Medulla oblongata (tissue), 1 donor: ENCODE measurements around the gene RFC2.

ENCODE experiments used
- DNase-seq: peaks from one replicate; pipeline ENCODE4 v3.0.0-alpha.2; 2015; ENCODE audit errors: extremely low spot score

The RFC2 gene

DNA sequence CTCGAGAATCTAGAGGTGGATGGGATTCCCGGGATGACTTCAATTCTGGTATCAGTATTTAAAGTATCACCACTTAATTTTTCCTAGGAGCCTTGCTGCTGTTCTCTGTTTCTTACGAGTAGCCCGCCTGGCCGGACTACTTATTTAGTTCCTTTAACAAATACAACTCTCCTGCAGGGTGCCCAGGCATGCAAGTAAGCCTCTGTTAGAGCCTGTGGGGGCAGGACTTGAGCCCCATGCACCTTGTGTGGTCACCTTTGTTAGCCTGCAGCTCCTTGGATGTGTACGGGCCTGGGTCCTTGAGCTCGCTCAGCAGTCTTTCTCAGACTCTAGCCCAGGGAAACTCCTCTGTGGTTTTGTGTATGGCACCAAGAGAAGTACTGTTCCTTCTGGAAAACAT, 63.9 kb downstream of the RFC2 start:
- no peak for DNase-seq

DNA sequence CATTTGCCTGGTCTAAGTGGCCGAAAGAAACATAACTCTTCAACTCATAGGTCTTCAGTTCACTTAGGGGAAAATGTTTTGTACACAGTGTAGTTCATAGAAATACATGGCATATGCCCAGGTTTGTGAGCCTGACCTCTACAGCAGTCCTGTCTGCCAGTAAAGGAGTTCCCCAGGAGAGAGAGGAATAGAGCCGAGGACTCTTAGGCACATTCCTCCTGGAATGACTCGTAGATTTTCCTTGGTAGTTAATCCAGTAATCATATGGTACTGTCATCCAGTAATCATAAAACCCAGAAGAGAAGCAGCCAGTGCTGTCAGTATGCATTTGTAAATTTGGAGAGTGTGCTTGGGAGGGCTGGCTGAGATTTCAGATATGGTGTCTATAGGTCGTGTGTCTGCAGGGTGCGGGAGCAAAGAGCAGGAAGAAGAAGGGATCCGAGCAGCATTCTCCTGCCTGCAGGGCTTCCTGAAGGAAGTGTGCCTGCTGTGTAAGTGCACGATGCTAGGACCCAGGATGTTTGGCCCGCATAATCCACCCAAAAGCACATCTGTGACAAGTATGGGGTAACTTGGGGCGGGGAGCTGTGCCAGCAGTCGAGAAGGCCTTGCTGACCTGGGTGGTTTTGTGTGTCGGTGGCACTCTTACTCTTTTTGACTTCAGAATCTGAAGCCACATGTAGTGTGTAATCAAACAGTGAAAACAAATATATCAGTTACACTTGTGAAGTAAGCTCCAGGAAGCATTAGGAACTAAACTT, 66.1 kb downstream of the RFC2 start:
- no peak for DNase-seq

DNA sequence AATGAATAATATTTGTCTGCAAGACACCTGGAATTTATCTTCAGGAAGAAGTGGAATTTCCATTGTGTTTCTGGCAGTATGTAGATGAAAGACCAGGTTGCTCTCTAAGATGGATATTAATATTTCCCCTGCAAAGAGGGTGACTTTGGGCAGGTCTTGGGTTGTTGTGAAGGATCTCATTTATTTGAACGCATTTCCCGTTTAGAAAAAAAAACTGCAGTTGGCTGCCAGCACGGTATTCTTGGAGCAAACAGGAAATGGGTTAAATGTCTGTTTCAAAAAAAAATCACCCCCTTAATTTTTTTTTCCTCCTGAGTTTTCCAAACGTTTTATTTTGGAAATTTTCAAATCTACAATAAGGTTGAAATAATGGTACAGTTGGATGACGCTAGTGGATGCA, 68.6 kb downstream of the RFC2 start:
- DNase-seq, result no peak

DNA sequence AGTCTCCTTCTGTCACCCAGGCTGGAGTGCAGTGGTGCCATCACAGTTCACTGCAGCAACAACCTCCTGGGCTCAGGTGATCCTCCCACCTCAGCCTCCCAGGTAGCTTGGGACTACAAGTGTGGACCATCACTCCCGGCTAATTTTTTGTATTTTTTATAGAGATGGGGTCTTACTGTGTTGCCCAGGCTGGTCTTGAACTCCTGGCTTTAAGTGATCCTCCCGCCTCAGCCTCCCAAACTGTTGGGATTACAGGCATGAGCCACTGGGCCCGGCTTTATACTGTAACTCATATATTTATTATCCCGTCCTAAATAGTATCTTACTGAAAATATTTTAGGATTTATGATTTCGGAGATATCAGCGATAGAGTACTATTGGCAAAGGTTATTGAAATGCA, 69.2 kb downstream of the RFC2 start:
- no peak for DNase-seq

DNA sequence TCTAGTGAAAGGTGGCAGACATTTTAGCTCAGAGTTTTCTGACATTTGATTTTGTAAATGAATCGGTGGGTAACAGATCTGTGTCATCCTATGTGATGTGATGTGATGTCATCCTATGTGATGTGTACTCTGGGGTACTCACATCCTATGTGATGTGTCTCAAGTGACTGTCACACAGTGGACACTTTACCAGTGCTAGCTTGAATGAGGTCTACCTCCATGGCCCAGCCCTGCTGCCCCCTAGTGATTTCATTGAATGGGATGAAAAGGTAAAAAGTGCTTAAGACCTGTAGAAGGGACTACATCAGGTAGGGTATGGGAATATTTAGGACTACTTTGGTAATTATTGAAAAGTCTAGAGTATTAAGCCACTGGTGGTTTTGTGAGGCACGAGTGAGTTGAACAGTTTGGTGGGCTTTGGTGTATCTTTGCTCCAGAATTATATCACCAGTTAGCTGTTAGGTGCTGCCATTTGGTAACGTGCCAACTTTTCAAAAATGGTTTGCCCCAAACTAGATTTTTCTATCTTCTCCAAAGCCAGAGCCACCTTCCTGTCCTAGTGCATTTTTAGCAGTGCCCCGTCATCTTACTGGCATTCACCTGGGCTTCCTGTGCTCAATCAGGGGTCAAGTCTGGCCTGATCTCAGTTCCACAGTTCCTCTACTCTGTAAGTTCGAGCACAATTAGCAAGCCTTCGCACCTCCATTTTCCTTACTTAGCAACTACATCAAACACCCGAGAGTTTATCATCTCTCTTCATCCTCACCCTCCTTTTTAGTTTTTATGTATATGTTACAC, 70.3 kb downstream of the RFC2 start:
- no peak for DNase-seq

DNA sequence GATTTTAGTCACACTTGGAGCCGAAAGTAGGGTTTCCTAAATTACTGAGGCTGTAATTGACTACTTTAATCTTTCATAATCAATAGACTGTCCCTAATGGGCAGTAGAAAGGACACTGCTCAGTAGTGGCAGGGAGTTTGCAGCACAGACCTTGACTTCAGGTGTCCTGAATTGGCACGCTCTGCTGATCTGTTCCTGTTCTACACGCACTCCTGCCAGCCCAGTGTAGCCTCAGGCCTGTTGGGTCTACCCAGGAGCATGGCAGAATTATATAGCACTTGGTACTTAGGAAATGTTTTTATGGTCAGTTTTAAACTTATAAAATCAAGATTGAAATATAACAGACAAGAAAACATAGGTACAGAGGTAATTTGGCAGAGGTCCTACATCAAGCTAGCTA, 71.1 kb downstream of the RFC2 start:
- no peak for DNase-seq

DNA sequence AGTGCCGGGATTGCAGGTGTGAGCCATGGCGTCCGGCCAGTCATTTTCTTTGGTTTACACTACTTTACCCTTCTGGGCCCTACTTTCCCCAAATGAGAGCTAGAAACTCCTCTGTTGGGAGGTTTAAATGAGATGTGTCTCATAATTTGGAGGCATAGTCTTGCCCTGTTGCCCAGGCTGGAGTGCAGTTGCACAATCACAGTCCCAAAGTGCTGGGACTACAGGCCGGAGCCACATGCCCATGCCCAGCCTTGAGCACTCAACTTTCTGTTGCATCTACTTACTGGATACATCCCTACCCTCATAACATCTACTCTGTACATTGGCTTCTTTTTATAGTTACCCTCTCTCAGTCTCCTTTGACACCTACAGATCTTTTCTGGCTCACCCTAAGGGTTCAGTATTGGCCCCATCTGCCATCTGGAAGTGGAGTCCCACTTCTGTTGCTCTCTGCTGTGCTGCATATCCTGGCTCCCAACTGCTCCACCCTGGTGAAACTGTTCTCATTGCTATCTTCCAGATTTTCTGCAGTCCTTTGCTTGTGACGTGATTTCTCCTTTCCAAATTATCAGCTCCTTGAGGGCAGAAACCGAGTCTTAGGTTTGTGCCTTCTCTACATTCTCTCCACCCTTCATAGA, 71.6 kb downstream of the RFC2 start:
- DNase-seq, result no peak

DNA sequence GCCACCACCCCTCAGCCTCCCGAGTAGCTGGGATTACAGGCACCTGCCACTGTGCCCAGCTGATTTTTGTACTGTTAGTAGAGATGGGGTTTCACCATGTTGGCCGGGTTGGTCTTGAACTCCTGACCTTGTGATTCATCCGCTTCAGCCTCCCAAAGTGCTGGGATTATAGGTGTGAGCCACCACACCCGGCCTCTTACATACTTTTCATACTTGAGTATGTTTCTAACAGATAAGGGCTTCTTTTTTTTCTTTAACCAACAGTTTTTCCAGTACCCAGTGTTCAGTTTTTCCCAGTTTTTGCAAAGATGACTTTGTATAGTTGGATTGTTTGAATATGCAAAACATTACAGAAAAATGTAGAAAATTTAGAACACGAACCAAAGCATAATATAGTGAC, 72.4 kb downstream of the RFC2 start:
- DNase-seq, result no peak
